Mammary epithelial cell (primary cell): Measurements from ENCODE around the gene WDR45B.

Experiments used
- CTCF ChIP-seq, 2 donors: IDR thresholded peaks in 1 of 2; conservative IDR thresholded peaks in 1 of 2; 2 replicates each; pipeline ENCODE4 v1.5.1; 2011 to 2012; ENCODE audit warnings: inconsistent platforms in 2 of 2, low read length in 2 of 2, mild to moderate bottlenecking in 2 of 2, control low read depth in 1 of 2, low read depth in 1 of 2; ENCODE audit not compliant: insufficient read depth in 1 of 2; ENCODE audit errors: extremely low read depth in 1 of 2
- EZH2 ChIP-seq: IDR thresholded peaks from 2 replicates; pipeline ENCODE4 v1.6.1; 2012; ENCODE audit warnings: low read length, inconsistent platforms, borderline replicate concordance

- TF ChIP-seq CTCF (conservative IDR thresholded peaks at IDR 0.05 in 1 of 2, IDR thresholded peaks at IDR 0.05 in 1 of 2; ENCODE audit: extremely low read depth in 1 of 2, insufficient read depth in 1 of 2, low read depth in 1 of 2, low read length in 2 of 2) (no peak), EZH2 (no peak)
These were observed 13.8 kb upstream of the WDR45B start for GRCh38 chr17:82661717-82662683.
